ENCODE results near the gene COL23A1. TPM values are rescaled to one million over a fixed set of nuclear protein-coding genes. Genes with fewer than 3 reads are reported as not detected.
A peak's percentile ranks its signal among the peaks of the same experiment; 100 is the strongest.

COL23A1 gene
- total RNA-seq, 1 experiment from 2014 or later: not detected

DNA sequence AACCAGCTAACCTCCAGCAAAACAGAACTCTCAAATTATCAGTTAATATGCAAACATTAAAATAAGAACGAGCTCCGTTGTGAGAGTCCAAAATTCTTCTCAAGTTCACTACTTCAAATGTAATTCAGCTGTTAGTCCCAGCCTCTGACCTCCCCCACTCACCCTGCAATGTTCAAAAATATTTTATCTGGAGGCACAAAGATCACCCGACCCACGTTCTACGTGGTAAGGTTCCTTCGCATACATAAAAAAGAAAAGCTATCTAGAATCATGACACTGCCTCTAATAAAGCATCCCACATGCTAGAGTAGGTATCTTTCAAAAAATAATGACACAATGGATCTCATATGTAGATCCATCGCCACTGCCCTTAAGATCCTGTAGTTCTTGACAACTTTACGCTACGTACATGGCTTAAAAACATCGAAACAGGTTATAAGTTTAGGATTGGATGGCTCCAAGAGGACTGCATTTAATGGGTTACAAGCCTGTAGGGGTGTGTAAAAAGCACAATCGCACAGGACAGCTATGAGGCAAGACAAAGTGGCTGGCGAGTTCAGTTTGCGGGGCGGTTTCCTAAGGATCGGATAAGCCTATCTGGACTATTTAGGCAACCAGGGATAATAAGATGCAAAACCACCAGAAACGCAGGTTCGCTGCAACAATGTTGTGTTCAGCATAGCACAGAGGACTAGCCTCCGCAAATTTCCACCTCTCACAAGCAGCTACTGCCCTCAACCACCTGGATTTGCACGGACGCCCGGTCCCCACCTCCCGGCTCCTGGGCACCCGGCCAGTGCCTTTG lies 35.7 kb upstream of the COL23A1 start:
- H3K27ac ChIP-seq (ENCODE audit: low read length): peak overlapping the region; percentile 79
- H3K9me3 ChIP-seq (ENCODE audit: low read length): no peaks in the 10 kb centered on the region
- BruUV-seq (replicated peaks): no TSS peak
- peak overlapping the region; percentile 91 for H3K4me2 ChIP-seq (ENCODE audit: low read length)
- no peaks in the 10 kb centered on the region for H3K27me3 ChIP-seq (ENCODE audit: low read length)
- intact Hi-C loops (cut with micrococcal nuclease): loop anchor here (2.0 to 10.0 kb wide), 3 partner anchors 105 to 393 kb away; partner anchors contain the start of genes PHYKPL and ZNF354A
- no peaks in the 10 kb centered on the region for H3F3A ChIP-seq (ENCODE audit: low read length, unreplicated experiment)
- H3K36me3 ChIP-seq (ENCODE audit: low read depth, low read length): peaks cover 19% of the 10 kb centered on the region
- DNase-seq (peak; percentile 32), ATAC-seq (peak; percentile 9)
- CTCF ChIA-PET: no interaction called here
- peak overlapping the region; percentile 82 for H2AFZ ChIP-seq (ENCODE audit: low read length)
- H3K9ac ChIP-seq (ENCODE audit: low read length): peak overlapping the region; percentile 99
- peaks cover 13% of the 10 kb centered on the region; the same call in 1 of the 2 replicates for H4K20me1 ChIP-seq (ENCODE audit: low read length)
- H3K4me1 ChIP-seq (ENCODE audit: insufficient read depth, low read length): peaks cover 35% of the 10 kb centered on the region
- H3K9me2 ChIP-seq (replicated peaks; ENCODE audit: low read length): no peaks in the 10 kb centered on the region
- POLR2A ChIA-PET (ENCODE audit: unreplicated experiment): interaction anchor here (0.6 kb wide), 1 partner anchor 73 kb away, joined by 7 read pairs; no protein-coding TSS in a partner anchor
- H3K79me2 ChIP-seq (ENCODE audit: low read length): peaks cover 57% of the 10 kb centered on the region
- no peak for TF ChIP-seq EZH2phosphoT487 (IDR thresholded peaks at IDR 0.05; ENCODE audit: borderline replicate concordance, low read length)
- TF ChIP-seq, protein P1, sequence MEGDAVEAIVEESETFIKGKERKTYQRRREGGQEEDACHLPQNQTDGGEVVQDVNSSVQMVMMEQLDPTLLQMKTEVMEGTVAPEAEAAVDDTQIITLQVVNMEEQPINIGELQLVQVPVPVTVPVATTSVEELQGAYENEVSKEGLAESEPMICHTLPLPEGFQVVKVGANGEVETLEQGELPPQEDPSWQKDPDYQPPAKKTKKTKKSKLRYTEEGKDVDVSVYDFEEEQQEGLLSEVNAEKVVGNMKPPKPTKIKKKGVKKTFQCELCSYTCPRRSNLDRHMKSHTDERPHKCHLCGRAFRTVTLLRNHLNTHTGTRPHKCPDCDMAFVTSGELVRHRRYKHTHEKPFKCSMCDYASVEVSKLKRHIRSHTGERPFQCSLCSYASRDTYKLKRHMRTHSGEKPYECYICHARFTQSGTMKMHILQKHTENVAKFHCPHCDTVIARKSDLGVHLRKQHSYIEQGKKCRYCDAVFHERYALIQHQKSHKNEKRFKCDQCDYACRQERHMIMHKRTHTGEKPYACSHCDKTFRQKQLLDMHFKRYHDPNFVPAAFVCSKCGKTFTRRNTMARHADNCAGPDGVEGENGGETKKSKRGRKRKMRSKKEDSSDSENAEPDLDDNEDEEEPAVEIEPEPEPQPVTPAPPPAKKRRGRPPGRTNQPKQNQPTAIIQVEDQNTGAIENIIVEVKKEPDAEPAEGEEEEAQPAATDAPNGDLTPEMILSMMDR (conservative IDR thresholded peaks at IDR 0.05; ENCODE audit: low read depth, low read length): no peak
- TF ChIP-seq EZH2 (IDR thresholded peaks at IDR 0.05; ENCODE audit: low read length, unreplicated experiment): no peak
- H3K4me3 ChIP-seq (ENCODE audit: low read length): peak overlapping the region; percentile 87

DNA sequence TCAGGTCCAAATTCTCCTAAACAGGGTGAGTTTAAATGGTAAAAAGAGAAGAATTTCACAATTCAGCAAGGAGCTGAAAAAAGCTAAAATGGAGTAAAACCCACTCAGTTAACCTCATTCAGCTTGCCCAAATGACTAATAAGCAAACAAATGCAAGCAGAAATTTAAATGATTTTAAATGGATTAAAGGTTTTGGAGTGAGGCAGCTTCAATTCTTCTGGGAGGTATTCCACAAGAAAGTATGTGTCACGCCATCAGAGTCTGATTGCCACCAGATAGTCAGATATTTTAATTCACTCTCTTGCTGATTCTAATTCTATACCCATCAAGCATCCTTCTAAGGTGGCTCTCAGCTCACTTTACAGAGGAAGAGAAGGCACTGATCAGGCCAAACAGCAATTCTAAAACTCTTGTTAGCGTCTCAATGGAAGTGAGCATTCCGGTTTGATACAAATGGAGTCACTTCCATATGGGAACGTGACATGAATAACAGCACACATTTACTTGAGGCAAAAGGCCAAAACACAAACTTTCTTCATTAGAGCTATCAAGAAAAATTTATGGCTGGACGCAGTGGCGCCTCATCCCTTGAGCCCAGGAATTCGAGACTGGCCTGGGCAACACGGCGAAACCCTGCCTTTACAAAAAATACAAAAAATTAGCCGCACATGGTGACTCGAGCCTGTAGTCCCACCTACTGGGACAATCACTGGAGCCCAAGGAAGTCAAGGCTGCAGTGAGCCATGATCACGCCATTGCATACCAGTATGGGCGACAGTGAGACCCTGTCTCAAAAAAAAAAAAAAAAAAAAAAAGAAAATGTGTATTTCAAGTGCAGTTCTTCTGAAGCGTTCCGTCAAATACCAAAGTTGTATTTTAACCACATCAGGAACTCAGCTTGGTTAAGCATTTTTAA lies 34.7 kb upstream of the COL23A1 start:
- Histone ChIP-seq H3K9me2 (replicated peaks; ENCODE audit: low read length) (no peaks in the 10 kb centered on the region), H3K4me1 (ENCODE audit: insufficient read depth, low read length) (peaks cover 27% of the 10 kb centered on the region), H4K20me1 (ENCODE audit: low read length) (peaks cover 13% of the 10 kb centered on the region; the same call in 1 of the 2 replicates), H3K4me2 (ENCODE audit: low read length) (peak overlapping the region; percentile 91), H3K27ac (ENCODE audit: low read length) (peak overlapping the region; percentile 79), H3K79me2 (ENCODE audit: low read length) (peaks cover 60% of the 10 kb centered on the region), H3K4me3 (ENCODE audit: low read length) (peak overlapping the region; percentile 87), H3K36me3 (ENCODE audit: low read depth, low read length) (peaks cover 28% of the 10 kb centered on the region), H3K9ac (ENCODE audit: low read length) (peak overlapping the region; percentile 99), H3F3A (ENCODE audit: low read length, unreplicated experiment) (no peaks in the 10 kb centered on the region), H3K27me3 (ENCODE audit: low read length) (no peaks in the 10 kb centered on the region), H3K9me3 (ENCODE audit: low read length) (no peaks in the 10 kb centered on the region), H2AFZ (ENCODE audit: low read length) (no peak overlapping the region)
- intact Hi-C loops (cut with micrococcal nuclease): loop anchor here (2.0 to 10.0 kb wide), 2 partner anchors 106 to 210 kb away; partner anchors contain the start of gene ZNF354A
- no peak for ATAC-seq
- no TSS peak for BruUV-seq (replicated peaks)
- CTCF ChIA-PET: interaction anchor here (1.1 kb wide), 1 partner anchor 106 kb away, joined by 4 read pairs; no protein-coding TSS in a partner anchor
- TF ChIP-seq EZH2 (IDR thresholded peaks at IDR 0.05; ENCODE audit: low read length, unreplicated experiment) (no peak), EZH2phosphoT487 (IDR thresholded peaks at IDR 0.05; ENCODE audit: borderline replicate concordance, low read length) (no peak)
- TF ChIP-seq, protein P1 (conservative IDR thresholded peaks at IDR 0.05; ENCODE audit: low read depth, low read length): no peak
- POLR2A ChIA-PET (ENCODE audit: unreplicated experiment): no interaction called here
- peak; percentile 50 for DNase-seq

Data from PC-3 (cell line).